GM18517 (cell line): ENCODE measurements around the gene RNF130.
"Not testable (repeated sequence)": the region's sequence is repeated elsewhere in the genome, so short reads cannot be mapped to it uniquely, and the experiment has no call there.

Experiments
- ATAC-seq: cut with Tn5 transposase; IDR thresholded peaks from one replicate; pipeline ENCODE4 v1.9.1; 2021; ENCODE audit warnings: mild to moderate bottlenecking, moderate library complexity; ENCODE audit not compliant: unreplicated experiment

Gene RNF130

DNA sequence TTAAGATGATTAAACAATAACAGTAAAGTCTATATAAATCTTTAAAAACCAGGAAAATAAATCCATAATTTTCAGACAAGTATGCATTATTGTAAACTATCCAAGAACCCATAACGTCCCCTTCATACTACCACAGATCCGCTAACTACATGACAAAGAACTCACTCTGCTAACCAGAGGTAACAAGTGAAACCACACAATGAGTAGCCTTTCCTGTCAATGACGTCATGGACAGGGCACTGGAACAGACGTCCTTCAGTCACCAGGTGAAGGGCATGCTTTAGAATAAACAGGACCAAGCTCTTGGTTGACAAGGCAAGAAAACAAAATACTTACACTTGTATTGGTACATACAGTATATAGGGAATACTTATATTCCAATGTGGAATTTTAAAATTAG lies 45.2 kb downstream of the RNF130 start:
- ATAC-seq: no peak

- no peak for ATAC-seq
Observed at GRCh38 chr5:180021900-180022299, 49.7 kb downstream of the RNF130 start.

GRCh38 chr5:180020176-180020575 lies 51.4 kb downstream of the RNF130 start:
- ATAC-seq: no peak

GRCh38 chr5:180018347-180019060 lies 53.1 kb downstream of the RNF130 start:
- ATAC-seq: no peak

DNA sequence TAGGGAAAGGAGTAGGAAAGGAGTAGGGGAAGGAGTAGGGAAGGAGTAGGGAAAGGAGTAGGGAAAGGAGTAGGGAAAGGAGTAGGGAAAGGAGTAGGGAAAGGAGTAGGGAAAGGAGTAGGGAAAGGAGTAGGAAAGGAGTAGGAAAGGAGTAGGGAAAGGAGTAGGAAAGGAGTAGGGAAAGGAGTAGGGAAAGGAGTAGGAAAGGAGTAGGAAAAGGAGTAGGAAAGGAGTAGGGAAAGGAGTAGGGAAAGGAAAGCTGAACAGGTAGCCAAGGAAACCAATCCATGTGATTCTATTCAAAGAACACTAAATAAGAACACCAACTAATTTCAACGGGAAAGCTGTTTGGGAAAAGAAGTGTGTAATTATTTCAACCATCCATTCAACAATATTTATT lies 56.0 kb downstream of the RNF130 start:
- ATAC-seq: not testable (repeated sequence)

DNA sequence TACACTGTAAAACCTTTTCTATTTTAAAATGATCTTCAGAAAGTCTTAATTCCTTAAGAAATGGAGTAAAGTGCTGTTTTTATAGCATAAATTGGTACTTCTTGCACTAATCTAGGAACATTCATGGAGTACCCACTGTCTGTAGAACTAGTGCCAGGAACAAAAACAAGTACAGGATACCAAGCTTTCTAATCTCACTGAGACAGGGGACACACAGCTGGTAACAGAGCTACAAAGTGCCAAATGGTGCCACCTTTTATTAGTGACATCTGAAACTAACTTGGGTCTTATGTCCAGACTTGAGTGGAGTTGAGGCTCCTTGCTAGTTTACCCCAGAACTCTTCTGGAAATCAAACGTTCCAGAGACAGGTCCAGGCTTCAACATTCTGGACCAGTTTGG lies 57.9 kb downstream of the RNF130 start:
- ATAC-seq: no peak

DNA sequence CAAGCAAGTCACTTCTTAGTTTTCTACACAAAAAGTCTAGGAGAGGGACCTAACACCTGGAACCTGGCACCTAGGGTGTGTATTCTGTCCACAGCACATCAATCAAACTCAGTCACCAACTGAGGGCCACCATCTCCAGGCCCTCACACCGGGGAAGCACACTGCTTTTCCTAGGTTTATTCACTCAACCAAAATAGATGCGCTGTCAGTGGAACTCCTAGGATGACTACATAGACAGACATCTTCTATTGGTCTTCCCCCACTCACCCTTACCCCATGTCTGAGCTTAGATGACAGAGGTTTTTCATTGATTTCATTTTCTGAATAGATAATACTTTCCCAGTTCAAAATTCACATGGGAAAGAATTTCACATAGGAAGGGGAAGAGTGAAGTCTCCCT lies 59.2 kb downstream of the RNF130 start:
- no peak for ATAC-seq

GRCh38 chr5:180010636-180011035 lies 60.9 kb downstream of the RNF130 start:
- no peak for ATAC-seq

DNA sequence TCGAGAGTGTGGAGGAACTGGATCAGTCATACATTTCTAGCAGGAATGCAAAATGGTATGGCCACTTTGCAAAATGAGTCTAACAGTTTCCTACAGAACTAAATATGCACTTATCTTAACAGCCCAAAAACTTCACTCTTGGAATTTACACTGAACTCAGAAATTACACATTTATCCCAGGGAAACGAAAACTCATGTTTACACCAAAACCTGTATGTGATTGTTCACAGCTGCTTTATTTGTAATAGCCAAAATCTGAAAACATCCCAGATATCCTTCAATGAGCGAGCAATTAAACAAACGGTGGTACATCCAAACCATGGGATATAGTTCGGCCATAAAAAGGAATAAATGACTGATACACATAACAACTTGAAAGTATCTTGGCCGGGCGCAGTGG lies 62.0 kb downstream of the RNF130 start:
- no peak for ATAC-seq

- no peak for ATAC-seq
Observed at GRCh38 chr5:180008433-180008832, 63.1 kb downstream of the RNF130 start.

GRCh38 chr5:180007582-180007981 lies 64.0 kb downstream of the RNF130 start:
- no peak for ATAC-seq

DNA sequence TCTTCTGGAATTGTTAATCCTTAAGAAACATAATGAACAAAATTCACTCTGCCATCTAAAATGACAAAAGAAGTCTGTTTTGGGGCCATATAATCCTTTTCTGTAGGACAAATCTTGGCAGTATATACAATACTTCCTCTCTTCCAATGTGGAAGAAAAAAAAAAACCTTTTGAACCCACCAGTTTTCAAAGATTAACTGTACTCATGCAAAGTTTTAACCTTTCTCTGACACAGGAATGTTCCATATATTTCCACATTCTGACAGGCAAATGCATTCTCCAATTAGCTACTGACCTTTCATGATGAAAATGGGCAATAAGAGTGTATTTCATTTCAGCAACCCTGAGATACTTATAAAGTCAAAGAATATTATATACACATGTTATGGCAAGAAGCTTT lies 65.4 kb downstream of the RNF130 start:
- no peak for ATAC-seq

DNA sequence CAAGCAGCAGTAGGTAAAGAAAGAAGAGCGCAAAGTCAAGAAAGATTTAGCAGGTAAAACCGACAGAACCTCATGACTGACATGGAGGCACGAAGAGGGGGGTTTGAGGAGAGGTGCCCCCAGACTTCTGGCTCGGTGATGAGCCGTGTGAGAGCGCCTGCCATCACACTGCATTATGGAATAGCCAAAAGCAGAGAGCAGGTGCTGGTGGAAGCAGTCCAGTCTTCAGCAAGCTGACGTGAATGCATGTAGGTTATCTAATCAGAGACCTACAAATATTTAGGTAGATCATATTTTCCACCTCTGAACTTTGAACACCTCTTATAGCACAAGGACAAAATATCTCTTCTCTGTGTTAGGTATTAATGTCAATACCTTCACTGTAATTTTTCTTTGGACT lies 68.4 kb downstream of the RNF130 start:
- no peak for ATAC-seq

DNA sequence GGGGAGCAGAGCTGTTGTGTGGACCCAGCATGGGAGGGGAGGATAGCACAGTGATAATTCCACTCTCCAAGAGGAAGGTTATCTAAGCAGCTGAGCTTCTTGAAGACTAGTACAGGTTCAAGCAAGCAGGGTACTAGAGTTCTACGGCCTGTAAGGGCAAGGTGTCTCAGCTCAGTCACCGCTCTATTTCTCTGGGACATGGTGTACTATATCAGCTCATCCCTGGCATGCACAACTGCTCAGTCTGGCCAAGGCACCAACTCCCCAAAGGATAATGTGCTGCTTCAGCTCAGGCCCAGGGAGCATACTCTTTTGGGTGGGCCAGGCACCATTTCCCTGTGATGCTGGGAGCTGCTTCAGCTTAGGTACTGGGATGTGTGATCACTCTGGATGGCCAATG lies 69.8 kb downstream of the RNF130 start:
- no peak for ATAC-seq

- ATAC-seq: no peak
Observed at GRCh38 chr5:180001136-180001535, 70.4 kb downstream of the RNF130 start.

- ATAC-seq: no peak
Observed at GRCh38 chr5:179998485-179998884, 73.1 kb downstream of the RNF130 start.

DNA sequence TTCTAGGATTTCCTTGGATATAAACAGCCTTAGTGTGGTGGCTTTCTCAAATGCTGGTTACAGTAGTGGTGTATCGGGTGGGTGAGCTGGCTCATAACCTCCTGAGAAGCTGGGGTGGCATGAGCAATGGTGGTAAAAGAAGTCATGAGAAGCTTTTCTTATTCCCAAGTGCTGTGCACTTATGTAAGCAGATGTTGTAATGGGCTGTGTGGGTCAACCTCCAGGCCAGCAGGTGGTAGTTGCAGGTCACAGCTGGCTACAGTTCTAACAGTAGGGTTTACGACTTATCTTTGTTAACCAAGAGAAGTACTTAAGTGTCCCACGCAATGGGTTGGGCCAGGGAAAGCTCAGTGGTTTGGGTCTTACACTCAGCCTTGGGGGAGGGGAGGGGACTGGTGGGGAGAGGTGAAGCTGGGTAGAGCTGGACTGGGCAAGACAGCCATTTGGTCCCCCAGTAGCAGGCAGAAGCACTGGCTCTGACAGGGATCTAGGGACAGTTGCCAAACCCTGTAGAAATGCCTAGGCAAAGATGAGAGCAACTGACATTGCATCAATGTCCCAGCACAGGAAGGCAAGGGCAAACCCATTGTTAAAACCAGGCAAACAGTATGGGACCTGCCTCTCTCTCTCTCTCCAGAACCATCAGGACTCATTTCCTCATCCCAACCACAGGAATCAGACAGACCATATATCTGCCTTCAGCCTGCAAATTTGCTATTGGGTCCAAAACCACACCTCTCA lies 76.8 kb downstream of the RNF130 start:
- ATAC-seq: no peak

GRCh38 chr5:179992855-179993254 lies 78.7 kb downstream of the RNF130 start:
- not testable (repeated sequence) for ATAC-seq

GRCh38 chr5:179991106-179991505 lies 80.5 kb downstream of the RNF130 start:
- no peak for ATAC-seq

DNA sequence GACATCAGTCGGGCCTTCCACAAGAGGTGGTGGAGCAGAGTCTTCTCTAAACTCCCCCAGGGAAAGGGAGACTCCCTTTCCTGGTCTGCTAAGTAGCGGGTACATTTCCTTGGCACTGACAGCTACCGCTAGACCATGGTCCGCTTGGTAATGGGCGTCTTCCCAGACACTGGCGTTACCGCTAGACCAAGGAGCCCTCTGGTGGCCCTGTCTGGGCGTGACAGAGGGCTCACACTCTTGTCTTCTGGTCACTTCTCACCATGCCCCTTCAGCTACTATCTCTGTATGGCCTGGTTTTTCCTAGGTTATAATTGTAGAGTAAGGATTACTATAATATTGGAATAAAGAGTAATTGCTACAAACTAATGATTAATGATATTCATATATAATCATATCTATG lies 81.0 kb downstream of the RNF130 start:
- not testable (repeated sequence) for ATAC-seq

- ATAC-seq: no peak
Observed at GRCh38 chr5:179986328-179986727, 85.2 kb downstream of the RNF130 start.

GRCh38 chr5:179981636-179982035 lies 89.9 kb downstream of the RNF130 start:
- ATAC-seq: no peak

DNA sequence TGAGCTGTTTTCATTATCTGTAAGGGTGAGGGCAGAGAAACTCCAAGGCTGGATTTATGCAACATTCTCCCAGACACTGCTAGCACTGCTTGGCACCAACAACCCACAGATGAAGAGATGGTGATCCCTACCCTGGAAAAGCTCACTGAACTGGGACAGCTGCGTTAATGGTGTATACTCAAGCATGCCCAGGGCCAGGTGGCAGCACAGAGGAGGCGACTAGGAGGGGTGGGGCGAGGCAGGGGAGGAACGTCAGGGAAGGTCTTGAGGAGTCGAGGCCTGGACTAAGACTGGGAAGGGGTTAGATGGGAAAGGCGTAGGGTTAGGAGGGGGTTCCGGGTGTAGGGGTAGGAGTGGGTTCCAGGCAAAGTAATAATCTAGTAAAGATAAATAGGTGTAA lies 90.8 kb downstream of the RNF130 start:
- ATAC-seq: no peak
